HepG2 (cell line): Measurements from ENCODE around the gene STX8.

ENCODE experiments used
- CTCF ChIP-seq: sonication (generic); formaldehyde crosslinking; IDR thresholded peaks from 2 replicates; pipeline ENCODE4 v1.5.0; 2020; ENCODE audit warnings: mild to moderate bottlenecking, missing genetic modification reagents, moderate library complexity
- HNRNPK ChIP-seq: fragments of 200-400 bp; formaldehyde crosslinking; IDR thresholded peaks from 2 replicates; pipeline ENCODE4 v1.6.1; 2018; ENCODE audit warnings: low read length, low read depth, moderate library complexity, mild to moderate bottlenecking; ENCODE audit not compliant: poor library complexity, severe bottlenecking
- HNRNPUL1 ChIP-seq: fragments of 200-400 bp; formaldehyde crosslinking; IDR thresholded peaks from 2 replicates; pipeline ENCODE4 v1.6.1; 2017; ENCODE audit warnings: low read depth, mild to moderate bottlenecking, low read length, moderate library complexity
- IRF1 ChIP-seq: sonication (generic); formaldehyde crosslinking; IDR thresholded peaks from 2 replicates; pipeline ENCODE4 v1.4.0; 2020; ENCODE audit warnings: low read depth, mild to moderate bottlenecking, missing genetic modification reagents
- ISX ChIP-seq: sonication (generic); formaldehyde crosslinking; conservative IDR thresholded peaks from 2 replicates; pipeline ENCODE4 v1.5.0; 2020; ENCODE audit warnings: missing genetic modification reagents
- KLF6 ChIP-seq: IDR thresholded peaks from 2 replicates; pipeline ENCODE4 v1.8.0; 2016; ENCODE audit warnings: missing biosample characterization, missing genetic modification reagents
- MYC ChIP-seq: sonication (generic); formaldehyde crosslinking; IDR thresholded peaks from 2 replicates; pipeline ENCODE4 v1.9.0; 2021; ENCODE audit warnings: missing genetic modification reagents, borderline replicate concordance
- RBFOX2 ChIP-seq: fragments of 200-400 bp; formaldehyde crosslinking; IDR thresholded peaks from 2 replicates; pipeline ENCODE4 v1.6.1; 2017; ENCODE audit warnings: low read depth, mild to moderate bottlenecking, low read length
- RERE ChIP-seq: IDR thresholded peaks from 2 replicates; pipeline ENCODE4 v1.6.1; 2016; ENCODE audit warnings: low read depth, missing genetic modification reagents, missing compliant biosample characterization
- ZNF234 ChIP-seq: sonication (generic); formaldehyde crosslinking; conservative IDR thresholded peaks from 2 replicates; pipeline ENCODE4 v1.5.1; 2020; ENCODE audit warnings: mild to moderate bottlenecking, missing genetic modification reagents
- TF ChIP-seq, protein P1 (sequence below), 2 experiments: IDR thresholded peaks; 2 replicates each; pipeline ENCODE4 v1.6.1; 2011 to 2012; ENCODE audit warnings: low read length in 2 of 2, borderline replicate concordance in 1 of 2, low read depth in 1 of 2, mild to moderate bottlenecking in 1 of 2, moderate library complexity in 1 of 2
- TF ChIP-seq, protein P2 (sequence below): sonication (generic); formaldehyde crosslinking; IDR thresholded peaks from 2 replicates; pipeline ENCODE4 v1.4.0; 2020; ENCODE audit warnings: missing genetic modification reagents, mild to moderate bottlenecking, borderline replicate concordance

DNA sequence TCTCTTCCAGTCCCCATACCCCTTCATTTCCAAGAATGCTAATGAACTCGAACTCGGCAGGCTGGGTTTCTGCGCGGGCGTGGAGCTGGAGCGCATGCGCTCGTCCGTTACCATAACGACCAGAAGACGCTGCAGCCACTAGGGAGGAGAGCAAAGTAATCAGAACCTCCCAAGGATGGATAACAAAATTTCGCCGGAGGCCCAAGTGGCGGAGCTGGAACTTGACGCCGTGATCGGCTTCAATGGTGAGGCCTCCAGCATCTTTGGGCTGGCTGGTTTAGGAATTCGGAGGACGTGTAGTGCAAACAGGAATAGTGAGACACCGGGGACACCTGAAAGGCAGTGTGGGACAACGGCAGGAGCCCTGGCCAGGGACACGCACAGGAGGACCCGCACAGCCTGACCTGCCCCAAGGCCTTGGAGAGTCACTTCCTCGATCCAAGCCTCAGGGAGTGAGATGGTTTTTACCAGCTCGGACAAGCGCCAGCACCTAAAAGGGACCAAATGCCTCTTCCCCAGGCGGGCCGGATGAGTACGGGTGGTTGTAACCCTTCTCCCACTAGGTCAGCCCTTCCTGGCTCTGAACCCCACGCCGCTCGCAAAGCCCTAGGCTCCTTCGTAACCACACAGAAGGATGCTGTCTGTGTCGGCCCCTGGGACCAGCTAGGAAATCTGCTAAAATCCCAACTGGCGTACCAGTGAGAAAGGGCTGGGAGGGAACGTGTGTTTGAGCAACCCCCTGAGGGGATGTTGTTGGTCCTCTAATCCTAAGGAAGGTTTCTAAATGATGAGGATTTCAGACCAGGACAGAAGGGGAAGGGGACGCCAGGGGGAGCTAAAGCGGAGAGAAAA is 1.1 kb upstream of the STX8 start, which contains the start of gene CFAP52:
- peak; percentile 73 for TF ChIP-seq CTCF
- no peak for TF ChIP-seq MYC (CRISPR knock-in tag)
- no peak for TF ChIP-seq ISX
- no peak for TF ChIP-seq HNRNPUL1
- no peak for TF ChIP-seq RBFOX2
- no peak for TF ChIP-seq ZNF234 (CRISPR knock-in tag)
- no peak for TF ChIP-seq HNRNPK
- TF ChIP-seq, protein P1, sequence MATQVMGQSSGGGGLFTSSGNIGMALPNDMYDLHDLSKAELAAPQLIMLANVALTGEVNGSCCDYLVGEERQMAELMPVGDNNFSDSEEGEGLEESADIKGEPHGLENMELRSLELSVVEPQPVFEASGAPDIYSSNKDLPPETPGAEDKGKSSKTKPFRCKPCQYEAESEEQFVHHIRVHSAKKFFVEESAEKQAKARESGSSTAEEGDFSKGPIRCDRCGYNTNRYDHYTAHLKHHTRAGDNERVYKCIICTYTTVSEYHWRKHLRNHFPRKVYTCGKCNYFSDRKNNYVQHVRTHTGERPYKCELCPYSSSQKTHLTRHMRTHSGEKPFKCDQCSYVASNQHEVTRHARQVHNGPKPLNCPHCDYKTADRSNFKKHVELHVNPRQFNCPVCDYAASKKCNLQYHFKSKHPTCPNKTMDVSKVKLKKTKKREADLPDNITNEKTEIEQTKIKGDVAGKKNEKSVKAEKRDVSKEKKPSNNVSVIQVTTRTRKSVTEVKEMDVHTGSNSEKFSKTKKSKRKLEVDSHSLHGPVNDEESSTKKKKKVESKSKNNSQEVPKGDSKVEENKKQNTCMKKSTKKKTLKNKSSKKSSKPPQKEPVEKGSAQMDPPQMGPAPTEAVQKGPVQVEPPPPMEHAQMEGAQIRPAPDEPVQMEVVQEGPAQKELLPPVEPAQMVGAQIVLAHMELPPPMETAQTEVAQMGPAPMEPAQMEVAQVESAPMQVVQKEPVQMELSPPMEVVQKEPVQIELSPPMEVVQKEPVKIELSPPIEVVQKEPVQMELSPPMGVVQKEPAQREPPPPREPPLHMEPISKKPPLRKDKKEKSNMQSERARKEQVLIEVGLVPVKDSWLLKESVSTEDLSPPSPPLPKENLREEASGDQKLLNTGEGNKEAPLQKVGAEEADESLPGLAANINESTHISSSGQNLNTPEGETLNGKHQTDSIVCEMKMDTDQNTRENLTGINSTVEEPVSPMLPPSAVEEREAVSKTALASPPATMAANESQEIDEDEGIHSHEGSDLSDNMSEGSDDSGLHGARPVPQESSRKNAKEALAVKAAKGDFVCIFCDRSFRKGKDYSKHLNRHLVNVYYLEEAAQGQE (IDR thresholded peaks at IDR 0.05; ENCODE audit: borderline replicate concordance in 1 of 2, low read depth in 1 of 2, low read length in 2 of 2): no peak
- TF ChIP-seq IRF1 (CRISPR knock-in tag): no peak
- no peak for TF ChIP-seq KLF6
- TF ChIP-seq RERE: no peak
- TF ChIP-seq, protein P2, sequence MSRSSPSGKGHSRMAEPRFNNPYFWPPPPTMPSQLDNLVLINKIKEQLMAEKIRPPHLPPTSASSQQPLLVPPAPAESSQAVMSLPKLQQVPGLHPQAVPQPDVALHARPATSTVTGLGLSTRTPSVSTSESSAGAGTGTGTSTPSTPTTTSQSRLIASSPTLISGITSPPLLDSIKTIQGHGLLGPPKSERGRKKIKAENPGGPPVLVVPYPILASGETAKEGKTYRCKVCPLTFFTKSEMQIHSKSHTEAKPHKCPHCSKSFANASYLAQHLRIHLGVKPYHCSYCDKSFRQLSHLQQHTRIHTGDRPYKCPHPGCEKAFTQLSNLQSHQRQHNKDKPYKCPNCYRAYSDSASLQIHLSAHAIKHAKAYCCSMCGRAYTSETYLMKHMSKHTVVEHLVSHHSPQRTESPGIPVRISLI (CRISPR knock-in tag): no peak
